Osteoblast (primary cell): ENCODE measurements around the gene LIPG. TPM values are rescaled to one million over a fixed set of nuclear protein-coding genes. Genes with fewer than 3 reads are reported as not detected.

Source experiments
- DNase-seq: peaks from one replicate; pipeline ENCODE4 v3.0.0; 2011; ENCODE audit warnings: low spot score, mixed read lengths; ENCODE audit not compliant: insufficient read length; ENCODE audit errors: missing footprints
- H2AFZ ChIP-seq: 2 replicates; pipeline ENCODE4 v1.6.0; 2011; ENCODE audit warnings: mild to moderate bottlenecking, low read length
- H3K27ac ChIP-seq: 2 replicates; pipeline ENCODE4 v1.5.1; 2011; ENCODE audit warnings: mild to moderate bottlenecking, low read depth, low read length, moderate library complexity
- H3K27me3 ChIP-seq: 2 replicates; pipeline ENCODE4 v1.6.0; 2012; ENCODE audit warnings: mild to moderate bottlenecking, control low read depth, inconsistent platforms, low read length, moderate library complexity; ENCODE audit not compliant: insufficient read depth
- H3K36me3 ChIP-seq: 2 replicates; pipeline ENCODE4 v1.5.1; 2011; ENCODE audit warnings: mild to moderate bottlenecking, low read length, control low read depth, moderate library complexity; ENCODE audit not compliant: insufficient read depth
- H3K4me1 ChIP-seq: 2 replicates; pipeline ENCODE4 v1.5.1; 2011; ENCODE audit warnings: mild to moderate bottlenecking, low read length, control low read depth, moderate library complexity; ENCODE audit not compliant: insufficient read depth
- H3K4me2 ChIP-seq: 2 replicates; pipeline ENCODE4 v1.6.0; 2011; ENCODE audit warnings: mild to moderate bottlenecking, low read length; ENCODE audit not compliant: insufficient read depth
- H3K4me3 ChIP-seq: fragments of 200-600 bp; sonication (generic); 3 replicates; pipeline ENCODE4 v1.5.1; 2012; ENCODE audit warnings: mild to moderate bottlenecking, low read length, inconsistent platforms; ENCODE audit not compliant: insufficient read depth
- H3K79me2 ChIP-seq: 2 replicates; pipeline ENCODE4 v1.6.0; 2012; ENCODE audit warnings: mild to moderate bottlenecking, low read length, control low read depth, inconsistent platforms; ENCODE audit not compliant: insufficient read depth
- H3K9me3 ChIP-seq: 2 replicates; pipeline ENCODE4 v1.5.1; 2011; ENCODE audit warnings: low read depth, low read length, control low read depth
- H4K20me1 ChIP-seq: 2 replicates; pipeline ENCODE4 v1.6.0; 2012; ENCODE audit warnings: mild to moderate bottlenecking, low read length, control low read depth; ENCODE audit not compliant: insufficient read depth
- CTCF ChIP-seq: IDR thresholded peaks from 2 replicates; pipeline ENCODE4 v1.5.1; 2011; ENCODE audit warnings: mild to moderate bottlenecking, low read depth, low read length, moderate library complexity; ENCODE audit errors: extremely low read depth
- total RNA-seq: library from RNA; depleted of rRNA; stranded (reverse); fragments of >200 nt; gene quantifications from 2 replicates; pipeline ENCODE4 v1.2.3, GENCODE V29; 2012

Gene LIPG
- total RNA-seq, 1 donor, result 2.2 TPM

- H3K4me3 ChIP-seq, result no peak overlapping the region
- no peaks in the 10 kb centered on the region for H3K36me3 ChIP-seq
- no peaks in the 10 kb centered on the region for H4K20me1 ChIP-seq
- TF ChIP-seq CTCF, result no peak
- no peaks in the 10 kb centered on the region for H3K79me2 ChIP-seq
- H3K27me3 ChIP-seq, result peaks cover 9% of the 10 kb centered on the region
- no peaks in the 10 kb centered on the region for H3K9me3 ChIP-seq
- DNase-seq, result no peak
- H3K27ac ChIP-seq, result no peak overlapping the region
- peaks cover 14% of the 10 kb centered on the region for H3K4me1 ChIP-seq
- H2AFZ ChIP-seq, result no peak overlapping the region
- H3K4me2 ChIP-seq, result no peak overlapping the region
Observed at GRCh38 chr18:49621717-49622351, 60.0 kb downstream of the LIPG start.

- no peak for DNase-seq
Observed at GRCh38 chr18:49623571-49623970, 61.7 kb downstream of the LIPG start.

GRCh38 chr18:49625021-49625691, 63.3 kb downstream of the LIPG start:
- Histone ChIP-seq H3K4me2 (no peak overlapping the region), H3K9me3 (no peaks in the 10 kb centered on the region), H3K27me3 (peaks cover 9% of the 10 kb centered on the region), H3K4me3 (no peak overlapping the region), H3K36me3 (no peaks in the 10 kb centered on the region), H3K4me1 (peaks cover 14% of the 10 kb centered on the region), H2AFZ (no peak overlapping the region), H3K27ac (peak overlapping the region; percentile 29), H3K79me2 (no peaks in the 10 kb centered on the region), H4K20me1 (no peaks in the 10 kb centered on the region)
- peak; percentile 88 for DNase-seq
- no peak for TF ChIP-seq CTCF

More at GRCh38 chr18:49623571-49623970, 61.7 kb downstream of the LIPG start:
- Histone ChIP-seq H3K27ac (no peak overlapping the region), H4K20me1 (no peaks in the 10 kb centered on the region), H3K79me2 (no peaks in the 10 kb centered on the region), H3K4me2 (no peak overlapping the region), H2AFZ (no peak overlapping the region), H3K9me3 (no peaks in the 10 kb centered on the region), H3K4me3 (no peak overlapping the region), H3K27me3 (peaks cover 9% of the 10 kb centered on the region), H3K36me3 (no peaks in the 10 kb centered on the region), H3K4me1 (peaks cover 14% of the 10 kb centered on the region)
- TF ChIP-seq CTCF, result no peak

- Histone ChIP-seq H3K27me3 (peaks cover 10% of the 10 kb centered on the region), H3K36me3 (no peaks in the 10 kb centered on the region), H2AFZ (no peak overlapping the region), H3K4me1 (peaks cover 14% of the 10 kb centered on the region), H3K79me2 (no peaks in the 10 kb centered on the region), H3K4me2 (no peak overlapping the region), H3K27ac (no peak overlapping the region), H3K9me3 (no peaks in the 10 kb centered on the region), H4K20me1 (no peaks in the 10 kb centered on the region), H3K4me3 (no peak overlapping the region)
- no peak for TF ChIP-seq CTCF
- no peak for DNase-seq
Observed at GRCh38 chr18:49626842-49627467, 65.1 kb downstream of the LIPG start.
